NB4 (cell line): Measurements from ENCODE around the gene ARMC12.

Source experiments
- MYC ChIP-seq: IDR thresholded peaks from 2 replicates; pipeline ENCODE4 v1.6.1; 2011; ENCODE audit warnings: low read depth, low read length
- POLR2A ChIP-seq: IDR thresholded peaks from 2 replicates; pipeline ENCODE4 v1.6.1; 2011; ENCODE audit warnings: mild to moderate bottlenecking; ENCODE audit not compliant: insufficient read length; ENCODE audit errors: extremely low read depth
- TF ChIP-seq, protein P1 (sequence below): IDR thresholded peaks from one replicate; pipeline ENCODE4 v1.5.1; 2012; ENCODE audit warnings: low read depth, low read length
- TF ChIP-seq, protein P2 (sequence below): IDR thresholded peaks from 2 replicates; pipeline ENCODE4 v1.6.1; 2011; ENCODE audit warnings: low read depth, low read length

DNA sequence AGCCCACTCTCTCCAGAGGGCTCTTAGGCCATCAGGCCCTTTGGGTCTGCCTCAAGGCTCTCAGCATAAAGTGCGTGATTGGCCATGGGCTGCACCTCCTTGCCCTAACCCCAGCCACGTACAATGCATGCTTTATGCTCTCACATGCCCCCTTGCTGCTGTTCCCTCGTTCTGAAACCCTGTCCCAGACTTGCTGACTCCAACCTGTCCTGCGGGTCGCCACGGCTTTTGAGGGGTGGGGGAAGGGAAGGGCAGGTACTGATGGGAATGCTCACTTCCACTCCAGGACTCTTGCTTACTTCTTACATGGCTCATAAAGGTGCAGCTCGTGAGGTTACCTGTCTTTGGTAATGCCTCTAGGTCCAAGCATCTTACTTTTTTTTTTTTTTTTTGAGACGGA, 6.0 kb downstream of the ARMC12 start:
- TF ChIP-seq, protein P1, sequence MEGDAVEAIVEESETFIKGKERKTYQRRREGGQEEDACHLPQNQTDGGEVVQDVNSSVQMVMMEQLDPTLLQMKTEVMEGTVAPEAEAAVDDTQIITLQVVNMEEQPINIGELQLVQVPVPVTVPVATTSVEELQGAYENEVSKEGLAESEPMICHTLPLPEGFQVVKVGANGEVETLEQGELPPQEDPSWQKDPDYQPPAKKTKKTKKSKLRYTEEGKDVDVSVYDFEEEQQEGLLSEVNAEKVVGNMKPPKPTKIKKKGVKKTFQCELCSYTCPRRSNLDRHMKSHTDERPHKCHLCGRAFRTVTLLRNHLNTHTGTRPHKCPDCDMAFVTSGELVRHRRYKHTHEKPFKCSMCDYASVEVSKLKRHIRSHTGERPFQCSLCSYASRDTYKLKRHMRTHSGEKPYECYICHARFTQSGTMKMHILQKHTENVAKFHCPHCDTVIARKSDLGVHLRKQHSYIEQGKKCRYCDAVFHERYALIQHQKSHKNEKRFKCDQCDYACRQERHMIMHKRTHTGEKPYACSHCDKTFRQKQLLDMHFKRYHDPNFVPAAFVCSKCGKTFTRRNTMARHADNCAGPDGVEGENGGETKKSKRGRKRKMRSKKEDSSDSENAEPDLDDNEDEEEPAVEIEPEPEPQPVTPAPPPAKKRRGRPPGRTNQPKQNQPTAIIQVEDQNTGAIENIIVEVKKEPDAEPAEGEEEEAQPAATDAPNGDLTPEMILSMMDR: no peak
- no peak for TF ChIP-seq POLR2A
- TF ChIP-seq, protein P2, sequence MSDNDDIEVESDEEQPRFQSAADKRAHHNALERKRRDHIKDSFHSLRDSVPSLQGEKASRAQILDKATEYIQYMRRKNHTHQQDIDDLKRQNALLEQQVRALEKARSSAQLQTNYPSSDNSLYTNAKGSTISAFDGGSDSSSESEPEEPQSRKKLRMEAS: no peak
- TF ChIP-seq MYC: no peak
